K562 (cell line): ENCODE measurements around the gene TNFRSF13B.
"Not testable (repeated sequence)": the region's sequence is repeated elsewhere in the genome, so short reads cannot be mapped to it uniquely, and the experiment has no call there.

Experiments used
- CEBPB ChIP-seq: fragments of 450-650 bp; IDR thresholded peaks from 2 replicates; pipeline ENCODE4 v1.6.1; 2016; ENCODE audit warnings: missing genetic modification characterization, missing compliant biosample characterization
- EZH2 ChIP-seq: IDR thresholded peaks from 2 replicates; pipeline ENCODE4 v1.6.1; 2012; ENCODE audit warnings: low read depth, mild to moderate bottlenecking, inconsistent platforms, low read length, borderline replicate concordance
- JUN ChIP-seq, 2 experiments: sonication (generic) in 1 of 2; formaldehyde crosslinking in 1 of 2; IDR thresholded peaks; 2 replicates each; pipeline versions ENCODE4 v1.6.1 to v1.8.0; 2012 to 2022; ENCODE audit warnings: borderline replicate concordance in 2 of 2, mild to moderate bottlenecking in 2 of 2, improper control_type of control experiment in 1 of 2, low read depth in 1 of 2, low read length in 1 of 2, missing genetic modification reagents in 1 of 2
- POLR2A ChIP-seq: fragments of 450-650 bp; conservative IDR thresholded peaks from 2 replicates; pipeline ENCODE4 v1.6.1; 2016
- RAD21 ChIP-seq, 2 experiments: fragments of 250-450 bp in 1 of 2; fragments of 450-650 bp in 1 of 2; sonication (Bioruptor Pico) in 1 of 2; formaldehyde crosslinking in 1 of 2; IDR thresholded peaks in 1 of 2; conservative IDR thresholded peaks in 1 of 2; 2 replicates each; pipeline versions ENCODE4 v1.4.0 to v1.8.0; 2020 to 2022; ENCODE audit warnings: mild to moderate bottlenecking in 2 of 2, moderate library complexity in 1 of 2
- SMARCC2 ChIP-seq: fragments of 450-650 bp; IDR thresholded peaks from 2 replicates; pipeline ENCODE4 v1.6.1; 2017; ENCODE audit warnings: antibody characterized with exemption, moderate library complexity, mild to moderate bottlenecking, low read depth
- YY1 ChIP-seq, 3 experiments: IDR thresholded peaks; 2 replicates each; pipeline ENCODE4 v1.6.1; 2011; ENCODE audit warnings: low read length in 2 of 3, mild to moderate bottlenecking in 2 of 3, moderate library complexity in 2 of 3, borderline replicate concordance in 1 of 3, control low read depth in 1 of 3, low read depth in 1 of 3; ENCODE audit not compliant: insufficient read depth in 3 of 3, insufficient replicate concordance in 2 of 3, control insufficient read depth in 1 of 3, insufficient read length in 1 of 3; ENCODE audit errors: extremely low read depth in 1 of 3
- TF ChIP-seq, protein P1 (sequence below), 3 experiments: IDR thresholded peaks in 2 of 3; conservative IDR thresholded peaks in 1 of 3; 2 replicates each; pipeline ENCODE4 v1.5.1; 2011 to 2012; ENCODE audit warnings: low read length in 3 of 3, mild to moderate bottlenecking in 3 of 3, control low read depth in 2 of 3, improper control_type of control experiment in 1 of 3, inconsistent platforms in 1 of 3, low read depth in 1 of 3, mixed read lengths in 1 of 3, moderate library complexity in 1 of 3; ENCODE audit not compliant: insufficient read depth in 2 of 3
- TF ChIP-seq, protein P2 (sequence below): fragments of 250-450 bp; sonication (Bioruptor Pico); IDR thresholded peaks from 2 replicates; pipeline ENCODE4 v1.5.0; 2022; ENCODE audit warnings: mild to moderate bottlenecking
- TF ChIP-seq, protein P3 (sequence below): fragments of 450-650 bp; IDR thresholded peaks from 2 replicates; pipeline ENCODE4 v1.7.1; 2018; ENCODE audit warnings: mild to moderate bottlenecking, low read depth; ENCODE audit not compliant: partially characterized antibody
- TF ChIP-seq, protein P4 (sequence below): fragments of 200-800 bp; sonication (Bioruptor generic); IDR thresholded peaks from 2 replicates; pipeline ENCODE4 v1.6.1; 2016; ENCODE audit warnings: missing genetic modification characterization, missing compliant biosample characterization
- TF ChIP-seq, protein P5 (sequence below): fragments of 450-650 bp; IDR thresholded peaks from 2 replicates; pipeline ENCODE4 v1.6.1; 2016; ENCODE audit warnings: antibody characterized with exemption

DNA sequence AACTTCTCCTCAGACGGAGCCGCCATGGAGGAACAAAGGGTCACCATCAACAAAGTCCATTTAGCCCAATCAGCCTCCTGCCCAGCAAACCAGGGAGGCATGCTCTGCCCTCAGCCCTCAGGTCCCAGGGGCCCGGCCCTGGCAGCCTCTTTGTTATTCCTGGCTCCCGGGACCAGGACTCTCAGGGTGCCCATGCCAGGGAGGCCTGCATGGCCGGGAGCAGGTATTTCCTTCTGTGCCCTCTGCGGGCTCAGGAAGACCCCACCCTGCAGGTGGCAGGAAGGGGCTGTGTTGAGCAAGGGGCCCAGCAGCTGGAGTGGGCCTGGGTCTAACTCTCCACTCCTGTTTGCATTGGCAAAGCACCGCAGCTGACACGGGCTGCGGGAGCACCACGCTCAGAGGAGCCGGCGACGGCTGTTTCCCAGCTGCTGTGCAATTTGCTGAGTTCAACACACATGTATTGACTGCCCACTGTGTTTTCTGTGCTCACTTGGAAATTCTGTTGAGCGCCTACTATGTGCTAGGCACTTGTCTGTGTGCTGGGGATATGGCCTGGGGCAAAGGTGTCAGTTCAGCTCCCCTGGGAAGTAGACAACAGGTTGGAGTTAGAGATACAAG is 33.2 kb upstream of the TNFRSF13B start:
- TF ChIP-seq, protein P1, sequence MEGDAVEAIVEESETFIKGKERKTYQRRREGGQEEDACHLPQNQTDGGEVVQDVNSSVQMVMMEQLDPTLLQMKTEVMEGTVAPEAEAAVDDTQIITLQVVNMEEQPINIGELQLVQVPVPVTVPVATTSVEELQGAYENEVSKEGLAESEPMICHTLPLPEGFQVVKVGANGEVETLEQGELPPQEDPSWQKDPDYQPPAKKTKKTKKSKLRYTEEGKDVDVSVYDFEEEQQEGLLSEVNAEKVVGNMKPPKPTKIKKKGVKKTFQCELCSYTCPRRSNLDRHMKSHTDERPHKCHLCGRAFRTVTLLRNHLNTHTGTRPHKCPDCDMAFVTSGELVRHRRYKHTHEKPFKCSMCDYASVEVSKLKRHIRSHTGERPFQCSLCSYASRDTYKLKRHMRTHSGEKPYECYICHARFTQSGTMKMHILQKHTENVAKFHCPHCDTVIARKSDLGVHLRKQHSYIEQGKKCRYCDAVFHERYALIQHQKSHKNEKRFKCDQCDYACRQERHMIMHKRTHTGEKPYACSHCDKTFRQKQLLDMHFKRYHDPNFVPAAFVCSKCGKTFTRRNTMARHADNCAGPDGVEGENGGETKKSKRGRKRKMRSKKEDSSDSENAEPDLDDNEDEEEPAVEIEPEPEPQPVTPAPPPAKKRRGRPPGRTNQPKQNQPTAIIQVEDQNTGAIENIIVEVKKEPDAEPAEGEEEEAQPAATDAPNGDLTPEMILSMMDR (IDR thresholded peaks at IDR 0.05 in 2 of 3, conservative IDR thresholded peaks at IDR 0.05 in 1 of 3; ENCODE audit: insufficient read depth in 2 of 3, low read depth in 1 of 3, low read length in 3 of 3) = not testable (repeated sequence)
- not testable (repeated sequence) for TF ChIP-seq EZH2; RAD21 (CRISPR knock-in tag; conservative IDR thresholded peaks at IDR 0.05 in 1 of 2, IDR thresholded peaks at IDR 0.05 in 1 of 2); SMARCC2; YY1 (IDR thresholded peaks at IDR 0.05; ENCODE audit: borderline replicate concordance in 1 of 3, control insufficient read depth in 1 of 3, extremely low read depth in 1 of 3, insufficient read depth in 3 of 3, insufficient read length in 1 of 3, insufficient replicate concordance in 2 of 3, low read depth in 1 of 3, low read length in 2 of 3); POLR2A; JUN (IDR thresholded peaks at IDR 0.05; ENCODE audit: borderline replicate concordance, low read depth, low read length); JUN (CRISPR knock-in tag; IDR thresholded peaks at IDR 0.05; ENCODE audit: borderline replicate concordance); CEBPB
- TF ChIP-seq, protein P2, sequence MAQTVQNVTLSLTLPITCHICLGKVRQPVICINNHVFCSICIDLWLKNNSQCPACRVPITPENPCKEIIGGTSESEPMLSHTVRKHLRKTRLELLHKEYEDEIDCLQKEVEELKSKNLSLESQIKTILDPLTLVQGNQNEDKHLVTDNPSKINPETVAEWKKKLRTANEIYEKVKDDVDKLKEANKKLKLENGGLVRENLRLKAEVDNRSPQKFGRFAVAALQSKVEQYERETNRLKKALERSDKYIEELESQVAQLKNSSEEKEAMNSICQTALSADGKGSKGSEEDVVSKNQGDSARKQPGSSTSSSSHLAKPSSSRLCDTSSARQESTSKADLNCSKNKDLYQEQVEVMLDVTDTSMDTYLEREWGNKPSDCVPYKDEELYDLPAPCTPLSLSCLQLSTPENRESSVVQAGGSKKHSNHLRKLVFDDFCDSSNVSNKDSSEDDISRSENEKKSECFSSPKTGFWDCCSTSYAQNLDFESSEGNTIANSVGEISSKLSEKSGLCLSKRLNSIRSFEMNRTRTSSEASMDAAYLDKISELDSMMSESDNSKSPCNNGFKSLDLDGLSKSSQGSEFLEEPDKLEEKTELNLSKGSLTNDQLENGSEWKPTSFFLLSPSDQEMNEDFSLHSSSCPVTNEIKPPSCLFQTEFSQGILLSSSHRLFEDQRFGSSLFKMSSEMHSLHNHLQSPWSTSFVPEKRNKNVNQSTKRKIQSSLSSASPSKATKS = not testable (repeated sequence)
- TF ChIP-seq, protein P3, sequence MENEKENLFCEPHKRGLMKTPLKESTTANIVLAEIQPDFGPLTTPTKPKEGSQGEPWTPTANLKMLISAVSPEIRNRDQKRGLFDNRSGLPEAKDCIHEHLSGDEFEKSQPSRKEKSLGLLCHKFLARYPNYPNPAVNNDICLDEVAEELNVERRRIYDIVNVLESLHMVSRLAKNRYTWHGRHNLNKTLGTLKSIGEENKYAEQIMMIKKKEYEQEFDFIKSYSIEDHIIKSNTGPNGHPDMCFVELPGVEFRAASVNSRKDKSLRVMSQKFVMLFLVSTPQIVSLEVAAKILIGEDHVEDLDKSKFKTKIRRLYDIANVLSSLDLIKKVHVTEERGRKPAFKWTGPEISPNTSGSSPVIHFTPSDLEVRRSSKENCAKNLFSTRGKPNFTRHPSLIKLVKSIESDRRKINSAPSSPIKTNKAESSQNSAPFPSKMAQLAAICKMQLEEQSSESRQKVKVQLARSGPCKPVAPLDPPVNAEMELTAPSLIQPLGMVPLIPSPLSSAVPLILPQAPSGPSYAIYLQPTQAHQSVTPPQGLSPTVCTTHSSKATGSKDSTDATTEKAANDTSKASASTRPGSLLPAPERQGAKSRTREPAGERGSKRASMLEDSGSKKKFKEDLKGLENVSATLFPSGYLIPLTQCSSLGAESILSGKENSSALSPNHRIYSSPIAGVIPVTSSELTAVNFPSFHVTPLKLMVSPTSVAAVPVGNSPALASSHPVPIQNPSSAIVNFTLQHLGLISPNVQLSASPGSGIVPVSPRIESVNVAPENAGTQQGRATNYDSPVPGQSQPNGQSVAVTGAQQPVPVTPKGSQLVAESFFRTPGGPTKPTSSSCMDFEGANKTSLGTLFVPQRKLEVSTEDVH = not testable (repeated sequence)
- TF ChIP-seq, protein P4, sequence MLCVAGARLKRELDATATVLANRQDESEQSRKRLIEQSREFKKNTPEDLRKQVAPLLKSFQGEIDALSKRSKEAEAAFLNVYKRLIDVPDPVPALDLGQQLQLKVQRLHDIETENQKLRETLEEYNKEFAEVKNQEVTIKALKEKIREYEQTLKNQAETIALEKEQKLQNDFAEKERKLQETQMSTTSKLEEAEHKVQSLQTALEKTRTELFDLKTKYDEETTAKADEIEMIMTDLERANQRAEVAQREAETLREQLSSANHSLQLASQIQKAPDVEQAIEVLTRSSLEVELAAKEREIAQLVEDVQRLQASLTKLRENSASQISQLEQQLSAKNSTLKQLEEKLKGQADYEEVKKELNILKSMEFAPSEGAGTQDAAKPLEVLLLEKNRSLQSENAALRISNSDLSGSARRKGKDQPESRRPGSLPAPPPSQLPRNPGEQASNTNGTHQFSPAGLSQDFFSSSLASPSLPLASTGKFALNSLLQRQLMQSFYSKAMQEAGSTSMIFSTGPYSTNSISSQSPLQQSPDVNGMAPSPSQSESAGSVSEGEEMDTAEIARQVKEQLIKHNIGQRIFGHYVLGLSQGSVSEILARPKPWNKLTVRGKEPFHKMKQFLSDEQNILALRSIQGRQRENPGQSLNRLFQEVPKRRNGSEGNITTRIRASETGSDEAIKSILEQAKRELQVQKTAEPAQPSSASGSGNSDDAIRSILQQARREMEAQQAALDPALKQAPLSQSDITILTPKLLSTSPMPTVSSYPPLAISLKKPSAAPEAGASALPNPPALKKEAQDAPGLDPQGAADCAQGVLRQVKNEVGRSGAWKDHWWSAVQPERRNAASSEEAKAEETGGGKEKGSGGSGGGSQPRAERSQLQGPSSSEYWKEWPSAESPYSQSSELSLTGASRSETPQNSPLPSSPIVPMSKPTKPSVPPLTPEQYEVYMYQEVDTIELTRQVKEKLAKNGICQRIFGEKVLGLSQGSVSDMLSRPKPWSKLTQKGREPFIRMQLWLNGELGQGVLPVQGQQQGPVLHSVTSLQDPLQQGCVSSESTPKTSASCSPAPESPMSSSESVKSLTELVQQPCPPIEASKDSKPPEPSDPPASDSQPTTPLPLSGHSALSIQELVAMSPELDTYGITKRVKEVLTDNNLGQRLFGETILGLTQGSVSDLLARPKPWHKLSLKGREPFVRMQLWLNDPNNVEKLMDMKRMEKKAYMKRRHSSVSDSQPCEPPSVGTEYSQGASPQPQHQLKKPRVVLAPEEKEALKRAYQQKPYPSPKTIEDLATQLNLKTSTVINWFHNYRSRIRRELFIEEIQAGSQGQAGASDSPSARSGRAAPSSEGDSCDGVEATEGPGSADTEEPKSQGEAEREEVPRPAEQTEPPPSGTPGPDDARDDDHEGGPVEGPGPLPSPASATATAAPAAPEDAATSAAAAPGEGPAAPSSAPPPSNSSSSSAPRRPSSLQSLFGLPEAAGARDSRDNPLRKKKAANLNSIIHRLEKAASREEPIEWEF (CRISPR knock-in tag) = not testable (repeated sequence)
- TF ChIP-seq, protein P5, sequence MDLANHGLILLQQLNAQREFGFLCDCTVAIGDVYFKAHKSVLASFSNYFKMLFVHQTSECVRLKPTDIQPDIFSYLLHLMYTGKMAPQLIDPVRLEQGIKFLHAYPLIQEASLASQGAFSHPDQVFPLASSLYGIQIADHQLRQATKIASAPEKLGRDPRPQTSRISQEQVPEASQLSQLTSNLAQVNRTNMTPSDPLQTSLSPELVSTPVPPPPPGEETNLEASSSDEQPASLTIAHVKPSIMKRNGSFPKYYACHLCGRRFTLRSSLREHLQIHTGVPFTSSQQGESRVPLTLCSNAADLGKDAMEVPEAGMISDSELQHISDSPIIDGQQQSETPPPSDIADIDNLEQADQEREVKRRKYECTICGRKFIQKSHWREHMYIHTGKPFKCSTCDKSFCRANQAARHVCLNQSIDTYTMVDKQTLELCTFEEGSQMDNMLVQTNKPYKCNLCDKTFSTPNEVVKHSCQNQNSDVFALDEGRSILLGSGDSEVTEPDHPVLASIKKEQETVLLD = not testable (repeated sequence)
